Suprapubic skin (tissue), 4 donors: Measurements from ENCODE around the gene TBC1D19. TPM values are rescaled to one million over a fixed set of nuclear protein-coding genes. Genes with fewer than 3 reads are reported as not detected.

Experiments used
- DNase-seq, 2 donors: peaks; one replicate each; pipeline ENCODE4 v3.0.0-alpha.2; 2019; ENCODE audit warnings: low spot score in 2 of 2
- H3K27ac ChIP-seq: fragments of 200-600 bp; sonication (generic); one replicate; pipeline ENCODE4 v1.5.1; 2019
- H3K27me3 ChIP-seq: fragments of 200-600 bp; sonication (generic); one replicate; pipeline ENCODE4 v1.5.1; 2019
- H3K36me3 ChIP-seq: fragments of 200-600 bp; sonication (generic); one replicate; pipeline ENCODE4 v1.5.1; 2019
- H3K4me1 ChIP-seq: fragments of 200-600 bp; sonication (generic); one replicate; pipeline ENCODE4 v1.5.1; 2019
- H3K4me3 ChIP-seq: fragments of 200-600 bp; sonication (generic); one replicate; pipeline ENCODE4 v1.5.1; 2019; ENCODE audit warnings: mild to moderate bottlenecking
- H3K9me3 ChIP-seq: fragments of 200-600 bp; sonication (generic); one replicate; pipeline ENCODE4 v1.5.1; 2019
- CTCF ChIP-seq, 2 donors: fragments of 200-600 bp in 1 of 2; fragments of 450-650 bp in 1 of 2; sonication (generic) in 1 of 2; IDR thresholded peaks; one replicate each; pipeline ENCODE4 v1.5.1; 2016 to 2019; ENCODE audit warnings: antibody characterized with exemption in 2 of 2, mild to moderate bottlenecking in 1 of 2, moderate library complexity in 1 of 2
- EP300 ChIP-seq: sonication (generic); formaldehyde crosslinking; IDR thresholded peaks from one replicate; pipeline ENCODE4 v1.6.1; 2017; ENCODE audit warnings: antibody characterized with exemption
- POLR2A ChIP-seq, 2 donors: fragments of 450-650 bp; IDR thresholded peaks; one replicate each; pipeline ENCODE4 v1.6.1; 2017; ENCODE audit warnings: antibody characterized with exemption in 2 of 2, mild to moderate bottlenecking in 2 of 2, moderate library complexity in 2 of 2
- POLR2AphosphoS5 ChIP-seq, 3 donors: sonication (generic); formaldehyde crosslinking; IDR thresholded peaks; one replicate each; pipeline ENCODE4 v1.6.1; 2017; ENCODE audit warnings: antibody characterized with exemption in 3 of 3
- WGBS: methylation state at CpG from one replicate; pipeline ENCODE4 v1.1.5; 2018; 5-methylcytosine and 5-hydroxymethylcytosine counted together
- total RNA-seq, 4 donors: library from RNA; depleted of rRNA; stranded (reverse); fragments of >200 nt; gene quantifications; one replicate each; pipeline ENCODE4 v1.1.0, GENCODE V29; 2016

TBC1D19 gene
- total RNA-seq, 4 donors from 2014 or later, result 6.2 to 16.2 (median 11.9) TPM

- no peak for DNase-seq
- TF ChIP-seq CTCF (IDR thresholded peaks at IDR 0.05), result no peak
- no peak for TF ChIP-seq EP300
- no peak for TF ChIP-seq POLR2A (IDR thresholded peaks at IDR 0.05)
- TF ChIP-seq POLR2AphosphoS5 (IDR thresholded peaks at IDR 0.05), result no peak
- Histone ChIP-seq H3K27me3 (no peaks in the 10 kb centered on the region), H3K27ac (no peak overlapping the region), H3K36me3 (no peaks in the 10 kb centered on the region), H3K9me3 (no peaks in the 10 kb centered on the region), H3K4me1 (no peaks in the 10 kb centered on the region), H3K4me3 (no peak overlapping the region)
- WGBS, result 84% methylated on average over 1 of the region's 1 CpG
These were observed 28.0 kb downstream of the TBC1D19 start for GRCh38 chr4:26611885-26612284.

GRCh38 chr4:26613237-26613636, 29.4 kb downstream of the TBC1D19 start:
- Histone ChIP-seq H3K9me3 (no peaks in the 10 kb centered on the region), H3K27ac (no peak overlapping the region), H3K4me1 (no peaks in the 10 kb centered on the region), H3K4me3 (no peak overlapping the region), H3K36me3 (no peaks in the 10 kb centered on the region), H3K27me3 (no peaks in the 10 kb centered on the region)
- 81% methylated on average over 1 of the region's 1 CpG for WGBS
- no peak for DNase-seq
- TF ChIP-seq EP300, result no peak
- TF ChIP-seq CTCF (IDR thresholded peaks at IDR 0.05), result no peak
- no peak for TF ChIP-seq POLR2A (IDR thresholded peaks at IDR 0.05)
- TF ChIP-seq POLR2AphosphoS5 (IDR thresholded peaks at IDR 0.05), result no peak

- H3K4me3 ChIP-seq, result no peak overlapping the region
- H3K27me3 ChIP-seq, result no peaks in the 10 kb centered on the region
- DNase-seq, result no peak
- no peaks in the 10 kb centered on the region for H3K36me3 ChIP-seq
- no peaks in the 10 kb centered on the region for H3K9me3 ChIP-seq
- 85% methylated on average over 3 of the region's 3 CpGs for WGBS
- TF ChIP-seq POLR2A (IDR thresholded peaks at IDR 0.05) (no peak), EP300 (no peak), CTCF (IDR thresholded peaks at IDR 0.05) (no peak), POLR2AphosphoS5 (IDR thresholded peaks at IDR 0.05) (no peak)
- H3K4me1 ChIP-seq, result no peaks in the 10 kb centered on the region
- no peak overlapping the region for H3K27ac ChIP-seq
These were observed 29.9 kb downstream of the TBC1D19 start for GRCh38 chr4:26613735-26614134.

- no peak overlapping the region for H3K4me3 ChIP-seq
- H3K27me3 ChIP-seq, result no peaks in the 10 kb centered on the region
- TF ChIP-seq CTCF (IDR thresholded peaks at IDR 0.05) (no peak), POLR2A (IDR thresholded peaks at IDR 0.05) (no peak), EP300 (no peak), POLR2AphosphoS5 (IDR thresholded peaks at IDR 0.05) (no peak)
- no peak overlapping the region for H3K27ac ChIP-seq
- DNase-seq, result no peak
- no peaks in the 10 kb centered on the region for H3K9me3 ChIP-seq
- peaks cover 8% of the 10 kb centered on the region for H3K4me1 ChIP-seq
- no peaks in the 10 kb centered on the region for H3K36me3 ChIP-seq
These were observed 35.9 kb downstream of the TBC1D19 start for GRCh38 chr4:26619784-26620183.

GRCh38 chr4:26621366-26621765, 37.5 kb downstream of the TBC1D19 start:
- DNase-seq, result no peak
- no peak overlapping the region for H3K4me3 ChIP-seq
- no peak overlapping the region for H3K27ac ChIP-seq
- no peaks in the 10 kb centered on the region for H3K36me3 ChIP-seq
- TF ChIP-seq POLR2A (IDR thresholded peaks at IDR 0.05) (no peak), EP300 (no peak), CTCF (IDR thresholded peaks at IDR 0.05) (no peak), POLR2AphosphoS5 (IDR thresholded peaks at IDR 0.05) (no peak)
- WGBS, result 93% methylated on average over 3 of the region's 3 CpGs
- H3K9me3 ChIP-seq, result no peaks in the 10 kb centered on the region
- peaks cover 15% of the 10 kb centered on the region for H3K4me1 ChIP-seq
- H3K27me3 ChIP-seq, result no peaks in the 10 kb centered on the region
